GM18526 (cell line): ENCODE data around the gene PLXNB1.

Source experiments
- POLR2A ChIP-seq: IDR thresholded peaks from 3 replicates; pipeline ENCODE4 v1.6.1; 2011; ENCODE audit not compliant: insufficient read length; ENCODE audit errors: extremely low read depth

Gene PLXNB1

DNA sequence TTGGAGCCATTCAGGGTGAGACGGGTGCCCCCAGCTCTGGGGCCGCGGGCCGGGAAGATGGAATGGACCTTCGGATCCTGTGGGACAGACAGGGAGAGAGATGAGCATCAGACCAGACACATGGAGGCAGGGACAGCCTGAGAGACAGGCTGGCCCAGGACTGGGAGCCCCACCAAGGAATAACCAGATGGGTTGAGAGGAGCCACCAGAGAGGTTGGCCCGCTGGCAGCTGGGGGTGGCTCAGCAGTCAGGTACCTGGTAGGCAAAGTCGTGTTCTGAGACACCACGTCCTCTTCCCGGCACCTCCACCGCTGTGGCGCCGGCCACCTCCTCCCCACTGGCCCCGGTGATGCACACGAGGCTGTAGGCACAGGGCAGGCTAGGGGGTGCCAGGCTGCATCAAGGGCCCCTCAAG is 13.8 kb downstream of the PLXNB1 start:
- no peak for TF ChIP-seq POLR2A

DNA sequence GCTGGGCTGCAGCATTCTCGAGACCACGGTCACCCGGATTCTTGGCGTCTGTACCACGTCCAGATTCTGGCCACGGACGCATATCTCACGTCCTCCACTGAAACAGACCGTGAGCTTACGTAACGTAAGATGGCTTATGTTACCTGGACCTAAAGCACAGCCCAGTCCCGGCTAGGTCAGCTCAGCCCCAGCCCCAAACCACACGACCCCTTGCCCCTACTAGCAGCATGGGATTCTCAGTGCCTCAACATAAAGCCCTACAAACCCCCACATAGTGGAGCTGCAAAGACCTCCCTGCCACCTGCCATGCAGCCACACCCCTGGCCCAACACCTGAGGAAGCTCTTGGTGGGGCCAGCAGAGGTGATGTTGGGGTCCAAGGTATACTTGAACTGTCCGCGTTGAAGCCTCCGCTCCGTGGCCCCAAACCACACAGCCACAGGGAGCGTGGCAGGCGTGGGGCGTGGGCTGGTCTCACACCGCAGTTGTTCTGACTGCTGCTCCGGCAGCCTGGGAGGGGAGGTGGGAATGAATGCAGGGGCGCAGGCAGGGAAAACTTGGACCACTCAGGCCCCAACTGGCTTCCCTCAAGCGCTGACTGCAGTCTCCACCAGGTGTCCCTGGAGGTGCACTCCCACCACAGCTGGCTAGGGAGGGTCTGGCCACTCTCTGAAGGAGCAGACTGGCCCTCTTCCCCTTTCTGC is 14.5 kb downstream of the PLXNB1 start:
- TF ChIP-seq POLR2A: no peak

DNA sequence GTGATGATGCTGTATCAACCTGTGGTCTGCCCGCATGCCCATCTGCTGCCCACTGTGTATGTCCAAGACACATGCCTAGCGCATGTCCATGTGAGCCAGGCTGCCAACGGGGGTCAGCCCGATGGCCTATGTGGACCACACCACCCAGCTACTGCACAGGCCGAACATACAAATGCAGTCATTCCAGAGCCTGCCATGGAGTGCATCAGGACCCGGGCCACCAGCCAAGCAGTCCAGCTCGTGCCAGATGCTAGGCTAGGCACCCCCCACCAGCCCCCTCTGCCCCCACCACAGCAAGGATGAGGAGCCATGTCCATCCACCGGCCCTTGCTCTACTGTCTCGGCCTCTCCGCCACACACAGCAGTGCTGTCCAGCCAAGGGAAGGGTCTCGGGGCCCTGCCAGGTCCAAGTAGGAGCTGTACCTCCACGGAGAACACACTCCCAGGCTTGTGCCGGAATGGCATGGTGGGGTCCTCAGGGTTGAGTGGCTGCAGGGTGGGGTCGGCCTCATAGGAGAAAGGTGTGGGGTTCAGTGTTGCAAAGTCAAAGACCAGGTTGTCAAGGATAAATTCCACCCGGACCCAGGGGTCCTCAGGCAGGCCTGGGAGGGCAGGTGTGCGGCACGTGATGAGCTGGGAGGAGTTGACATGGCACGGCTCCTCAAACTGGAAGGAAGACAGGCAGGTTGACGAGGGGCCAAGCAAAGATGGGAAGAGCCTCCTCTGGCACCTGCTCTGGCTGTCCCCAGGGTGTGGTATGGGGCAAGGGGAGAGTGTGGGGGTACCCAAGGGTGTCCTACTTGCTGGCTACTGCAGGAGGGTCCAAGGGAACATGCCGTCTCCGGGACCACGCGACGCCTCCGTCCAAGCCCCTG is 15.3 kb downstream of the PLXNB1 start:
- no peak for TF ChIP-seq POLR2A

DNA sequence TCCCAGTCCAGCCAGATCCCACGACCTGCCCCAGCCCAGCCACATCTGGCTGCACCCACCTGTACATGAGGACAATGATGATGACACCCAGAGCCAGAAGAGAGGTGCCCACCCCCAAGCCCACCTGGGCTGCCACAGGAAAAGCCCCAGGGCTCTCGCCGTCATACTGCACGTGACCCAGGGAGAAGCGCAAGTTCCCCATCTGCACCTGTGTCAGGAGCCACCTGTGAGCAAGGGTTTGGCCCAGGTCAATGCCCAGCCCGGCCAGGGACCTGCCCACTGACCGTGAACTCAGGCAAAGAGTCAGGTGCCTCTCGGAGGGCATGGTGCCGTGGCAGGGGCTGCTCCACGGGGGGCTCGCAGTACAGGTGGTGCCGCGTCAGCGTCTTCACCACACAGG is 16.3 kb downstream of the PLXNB1 start:
- TF ChIP-seq POLR2A: no peak

DNA sequence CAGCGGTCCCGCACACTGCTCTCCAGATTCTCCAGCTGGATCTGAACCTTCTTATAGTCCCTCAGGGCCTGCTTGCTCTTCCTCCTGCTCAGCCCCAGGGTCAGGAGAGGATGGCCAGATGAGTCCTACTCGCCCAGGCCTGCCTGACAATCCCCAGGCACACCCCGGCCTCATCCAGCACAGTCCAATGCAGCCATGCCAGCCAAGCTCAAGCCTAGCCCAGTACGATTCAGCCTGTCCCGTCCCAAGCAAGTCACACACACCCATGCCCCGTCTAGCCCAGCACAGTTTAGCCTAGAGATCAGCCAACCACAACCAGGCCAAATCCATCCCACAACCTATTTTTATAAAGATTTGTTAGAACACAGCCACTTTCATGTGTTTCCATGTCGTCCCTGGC is 16.8 kb downstream of the PLXNB1 start:
- no peak for TF ChIP-seq POLR2A

DNA sequence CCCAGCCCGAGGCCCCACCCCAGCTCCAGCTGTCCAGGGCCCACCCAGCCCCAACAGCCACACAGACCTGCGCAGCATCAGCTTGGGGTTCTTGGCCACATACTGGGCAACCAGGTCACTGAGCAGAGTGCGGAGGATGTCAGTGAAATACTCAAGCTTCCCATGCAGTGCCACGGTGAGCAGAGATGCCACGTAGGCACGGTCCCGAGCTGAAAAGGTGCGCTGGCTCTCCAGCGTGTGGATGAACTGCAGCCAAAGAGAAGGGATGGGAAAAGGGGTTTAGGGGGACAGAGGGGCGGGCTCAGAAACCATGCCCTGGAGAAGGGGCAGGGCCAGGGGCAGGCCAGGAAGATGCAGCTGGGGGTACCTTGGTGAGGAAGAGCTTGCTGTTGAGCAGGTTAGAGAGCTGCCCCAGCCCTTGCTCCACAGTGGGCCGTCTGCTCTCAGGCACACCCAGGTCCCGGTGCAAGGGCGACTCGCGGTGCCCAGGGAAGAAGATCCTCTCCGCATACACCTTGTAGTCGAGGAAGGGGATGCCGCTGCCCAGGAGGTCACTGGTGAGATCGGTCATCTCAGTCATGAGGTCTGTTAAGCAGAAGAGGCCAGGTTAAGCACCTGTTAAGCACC is 17.4 kb downstream of the PLXNB1 start:
- TF ChIP-seq POLR2A: no peak

DNA sequence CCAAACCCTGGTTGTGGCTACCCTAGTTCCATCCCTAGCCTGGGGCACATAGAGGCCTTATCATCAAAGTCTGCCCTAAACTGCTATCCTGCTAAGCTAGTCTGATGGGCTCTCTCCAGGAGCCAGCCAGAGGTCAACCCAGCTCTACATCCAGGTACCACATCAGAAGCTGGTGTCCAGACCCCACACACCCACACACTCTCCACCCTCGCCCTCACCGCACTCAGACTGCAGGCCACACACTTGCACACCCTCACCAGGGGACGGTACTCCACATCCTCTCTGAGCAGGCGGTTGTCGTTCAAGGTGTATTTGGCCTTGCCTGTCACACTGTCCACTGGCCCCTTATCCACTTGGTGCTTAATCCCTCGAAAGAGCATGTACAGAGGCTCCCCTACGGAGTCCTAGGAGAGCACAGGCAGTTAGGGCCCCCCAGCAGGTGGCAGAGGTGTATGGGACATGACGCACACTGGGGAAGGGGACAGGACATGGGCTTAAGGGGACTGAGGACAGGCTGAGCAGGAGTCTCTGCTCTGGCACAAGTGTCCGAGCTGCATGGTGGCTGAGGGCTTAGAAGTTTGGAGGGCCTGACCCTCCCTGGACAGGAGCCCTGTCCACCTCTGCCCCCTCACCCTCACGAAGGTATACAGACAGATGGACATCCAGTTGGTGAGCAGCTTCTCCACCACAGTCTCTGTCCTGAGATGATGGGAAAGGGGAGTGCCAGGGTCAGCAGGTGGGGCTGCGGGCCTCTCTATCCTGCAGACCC is 18.1 kb downstream of the PLXNB1 start:
- TF ChIP-seq POLR2A: no peak

DNA sequence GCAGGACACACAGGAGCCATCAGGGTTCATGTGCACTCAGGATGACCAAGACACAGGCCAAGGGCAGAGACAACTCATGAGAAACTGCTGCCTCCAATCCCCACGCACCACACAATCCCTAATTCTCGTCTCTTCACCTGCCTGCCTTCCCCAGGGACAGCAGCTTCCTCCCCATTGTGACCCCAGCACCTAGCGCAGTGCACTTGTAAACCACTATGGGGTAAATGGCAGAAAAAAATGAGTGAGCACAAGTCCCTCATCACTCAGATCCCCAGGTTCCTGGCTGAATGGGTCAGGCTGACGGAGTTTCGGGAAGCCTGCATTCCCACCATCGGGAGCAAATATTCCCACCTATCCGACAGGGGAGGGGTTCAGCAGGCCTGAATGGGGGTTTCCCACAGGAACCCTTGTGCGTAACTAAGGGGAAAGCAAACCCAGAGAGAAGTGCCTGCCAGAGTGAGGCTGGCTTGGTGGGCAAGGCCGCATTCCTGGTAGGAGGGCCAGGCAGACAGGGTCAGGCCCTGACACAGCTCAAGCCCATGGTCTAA is 18.8 kb downstream of the PLXNB1 start:
- no peak for TF ChIP-seq POLR2A

DNA sequence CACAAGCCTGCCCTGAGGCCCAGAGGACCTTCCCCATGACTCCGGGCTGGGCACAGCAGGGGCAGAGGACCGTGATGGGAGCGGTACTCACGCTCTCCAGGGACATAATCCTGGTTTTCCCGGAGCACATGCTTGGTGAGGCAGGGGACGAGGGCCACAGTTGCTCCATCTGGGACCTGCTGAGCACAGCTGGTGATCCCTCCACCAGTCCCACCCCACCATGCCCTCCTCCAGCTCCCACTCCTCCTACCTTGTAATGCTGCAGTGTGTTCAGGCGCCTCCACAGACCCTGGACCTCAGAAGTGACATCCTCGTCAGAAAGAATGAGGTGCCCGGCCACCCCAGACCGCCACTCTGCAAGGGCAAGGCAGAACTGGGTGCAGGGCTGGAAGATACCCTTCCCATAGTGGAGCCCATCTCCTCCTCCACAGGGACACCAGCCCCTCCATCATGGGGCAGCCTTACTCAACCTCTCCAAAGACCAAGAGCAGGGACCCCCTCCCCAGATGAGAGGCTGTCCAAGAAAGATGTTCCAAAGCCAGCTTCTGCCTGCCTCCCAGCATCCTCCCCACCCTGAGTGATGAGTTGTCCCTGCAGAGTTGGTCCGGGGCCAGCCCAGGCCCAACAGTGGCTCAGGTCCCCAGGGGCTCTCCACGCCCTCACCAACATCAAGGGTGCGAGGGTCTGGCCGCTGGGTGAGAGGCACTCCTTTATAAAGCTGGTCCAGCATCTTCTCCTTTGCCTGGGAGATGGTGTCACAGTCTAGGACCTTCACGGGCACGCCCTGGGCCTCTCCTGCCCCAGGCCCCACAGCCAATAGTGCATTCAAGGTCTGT is 19.5 kb downstream of the PLXNB1 start:
- TF ChIP-seq POLR2A: no peak

DNA sequence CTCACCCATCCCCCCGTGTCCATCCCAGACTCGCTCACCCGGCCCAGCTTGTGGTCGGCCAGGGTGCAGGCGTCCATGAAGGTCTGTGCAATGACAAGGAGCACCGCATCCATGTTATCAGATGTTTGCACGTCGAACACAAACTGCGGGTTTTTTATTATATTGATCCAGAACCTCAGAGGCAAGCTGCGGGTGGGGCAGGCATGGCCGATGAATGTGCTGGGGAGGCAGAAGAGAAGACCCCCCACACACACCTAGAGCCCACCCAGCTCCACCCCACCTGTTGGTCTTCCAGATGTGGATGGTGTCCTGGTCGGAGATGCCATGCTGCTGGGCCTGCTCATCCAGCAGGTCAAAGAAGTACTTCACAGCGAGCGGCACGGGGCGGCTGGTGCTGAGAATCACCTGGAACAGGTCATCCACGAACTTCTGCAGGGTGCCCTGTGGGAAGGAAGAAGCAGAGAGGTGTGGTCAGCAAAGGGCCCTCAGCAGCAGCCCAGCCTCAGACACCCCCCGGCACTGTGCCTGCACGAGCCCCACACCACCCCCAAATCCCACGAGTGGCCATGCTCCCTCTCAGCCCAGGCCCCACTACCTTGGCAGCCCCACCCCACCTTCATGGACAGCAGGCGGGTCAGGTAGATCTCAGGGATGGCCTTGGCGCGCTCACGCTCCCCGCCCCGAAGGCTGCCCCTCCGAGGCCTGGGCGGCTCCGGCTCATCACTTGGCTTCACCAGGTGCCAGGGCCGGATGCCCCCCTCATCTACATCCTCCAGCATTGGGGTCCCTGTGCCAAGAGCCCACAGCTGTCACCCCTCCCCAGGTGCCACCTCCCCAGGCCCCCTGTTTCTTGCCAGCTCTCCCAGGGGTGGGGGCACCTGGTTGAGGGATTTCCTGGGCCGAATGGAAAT is 20.3 kb downstream of the PLXNB1 start:
- no peak for TF ChIP-seq POLR2A

DNA sequence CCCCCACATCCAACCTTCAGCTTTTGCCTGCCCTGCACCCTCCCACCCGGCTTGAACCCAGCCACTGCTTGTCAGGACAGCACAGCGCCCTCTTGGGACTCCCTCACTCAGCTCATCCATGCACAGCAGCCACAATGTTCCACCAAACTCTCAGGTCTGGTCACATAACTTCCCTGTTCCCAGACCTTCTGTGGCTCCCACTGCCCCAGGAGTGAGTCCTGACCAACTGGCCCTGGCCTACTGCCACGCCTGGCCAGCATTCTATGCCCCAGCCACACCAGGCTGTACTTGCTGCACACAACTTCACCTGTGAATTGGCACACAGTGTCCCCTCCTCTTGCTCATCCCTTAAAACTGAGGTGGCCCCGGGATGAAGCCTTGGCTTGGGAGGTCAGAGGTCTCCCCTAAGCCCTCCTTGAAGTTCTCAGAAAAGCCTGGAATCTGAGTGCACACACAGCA is 21.0 kb downstream of the PLXNB1 start:
- no peak for TF ChIP-seq POLR2A

DNA sequence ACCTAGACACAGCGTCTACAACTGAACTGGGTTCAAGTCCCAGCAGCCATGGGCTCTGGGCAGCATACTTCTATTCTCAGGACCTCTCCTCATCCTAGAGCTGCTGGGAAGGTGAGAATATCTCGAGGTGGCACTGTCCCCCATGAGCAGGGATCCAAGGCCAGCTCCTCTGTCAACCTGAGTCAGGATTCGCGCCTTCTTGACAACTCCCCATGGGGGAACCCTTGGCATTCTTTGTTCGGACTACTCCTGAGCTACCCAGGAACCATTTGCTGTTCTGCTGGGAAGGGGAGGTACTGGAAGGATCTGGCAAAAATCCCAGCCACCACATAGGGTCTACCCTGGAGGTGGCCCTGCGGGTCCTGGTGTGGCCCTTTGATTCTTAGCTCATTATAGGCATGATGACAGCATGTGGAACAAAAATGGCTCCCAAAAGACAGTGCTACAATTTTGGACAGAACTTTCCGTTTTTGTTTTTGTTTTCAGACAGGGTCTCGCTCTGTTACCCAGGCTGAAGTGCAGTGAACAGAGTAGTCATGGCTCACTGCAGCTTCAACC is 22.3 kb downstream of the PLXNB1 start:
- TF ChIP-seq POLR2A: no peak
